ENCODE data around the gene AMMECR1L. TPM values are rescaled to one million over a fixed set of nuclear protein-coding genes. Genes with fewer than 3 reads are reported as not detected.

Gene AMMECR1L
- total RNA-seq, 1 donor from 2014 or later, result 29.7 TPM

GRCh38 chr2:127879899-127880298 is 5.9 kb downstream of the AMMECR1L start:
- TF ChIP-seq CTCF (IDR thresholded peaks at IDR 0.05; ENCODE audit: insufficient read depth, low read length, poor library complexity, severe bottlenecking), result no peak
- H3K27me3 ChIP-seq (ENCODE audit: control insufficient read depth, insufficient read depth, low read length), result no peaks in the 10 kb centered on the region
- H3K4me3 ChIP-seq (ENCODE audit: low read depth, low read length), result no peak overlapping the region
- H3K36me3 ChIP-seq (ENCODE audit: control insufficient read depth, insufficient read depth, low read length), result no peaks in the 10 kb centered on the region
- DNase-seq (ENCODE audit: low read depth), result no peak

DNA sequence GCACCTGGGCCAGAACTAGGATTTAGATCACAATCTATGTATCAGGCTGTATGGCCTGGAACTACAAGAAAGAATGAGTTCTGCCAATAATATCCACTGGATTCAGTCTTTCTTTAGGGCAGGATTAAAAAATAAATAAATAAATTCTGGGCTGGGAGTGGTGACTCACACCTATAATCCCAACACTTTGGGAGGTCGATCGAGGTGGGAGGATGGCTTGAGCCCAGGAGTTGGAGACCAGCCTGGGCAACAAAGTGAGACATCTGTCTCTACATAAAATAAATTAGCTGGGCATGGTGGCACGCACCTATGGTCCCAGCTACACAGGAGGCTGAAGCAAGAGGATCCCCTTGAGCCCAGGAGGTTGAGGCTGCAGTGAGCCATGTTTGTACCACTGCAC is 8.1 kb downstream of the AMMECR1L start:
- Histone ChIP-seq H3K27me3 (ENCODE audit: control insufficient read depth, insufficient read depth, low read length) (no peaks in the 10 kb centered on the region), H3K4me3 (ENCODE audit: low read depth, low read length) (no peak overlapping the region), H3K36me3 (ENCODE audit: control insufficient read depth, insufficient read depth, low read length) (no peaks in the 10 kb centered on the region)
- no peak for DNase-seq (ENCODE audit: low read depth)
- no peak for TF ChIP-seq CTCF (IDR thresholded peaks at IDR 0.05; ENCODE audit: insufficient read depth, low read length, poor library complexity, severe bottlenecking)

- Histone ChIP-seq H3K4me3 (ENCODE audit: low read depth, low read length) (no peak overlapping the region), H3K36me3 (ENCODE audit: control insufficient read depth, insufficient read depth, low read length) (no peaks in the 10 kb centered on the region), H3K27me3 (ENCODE audit: control insufficient read depth, insufficient read depth, low read length) (no peaks in the 10 kb centered on the region)
- TF ChIP-seq CTCF (IDR thresholded peaks at IDR 0.05; ENCODE audit: insufficient read depth, low read length, poor library complexity, severe bottlenecking), result no peak
- DNase-seq (ENCODE audit: low read depth), result no peak
Observed at GRCh38 chr2:127877136-127877535, 8.6 kb downstream of the AMMECR1L start.

GRCh38 chr2:127874378-127875269 is 11.1 kb downstream of the AMMECR1L start:
- no peak for DNase-seq (ENCODE audit: low read depth)
- H3K27me3 ChIP-seq (ENCODE audit: control insufficient read depth, insufficient read depth, low read length), result no peaks in the 10 kb centered on the region
- no peak overlapping the region for H3K4me3 ChIP-seq (ENCODE audit: low read depth, low read length)
- no peaks in the 10 kb centered on the region for H3K36me3 ChIP-seq (ENCODE audit: control insufficient read depth, insufficient read depth, low read length)
- no peak for TF ChIP-seq CTCF (IDR thresholded peaks at IDR 0.05; ENCODE audit: insufficient read depth, low read length, poor library complexity, severe bottlenecking)

DNA sequence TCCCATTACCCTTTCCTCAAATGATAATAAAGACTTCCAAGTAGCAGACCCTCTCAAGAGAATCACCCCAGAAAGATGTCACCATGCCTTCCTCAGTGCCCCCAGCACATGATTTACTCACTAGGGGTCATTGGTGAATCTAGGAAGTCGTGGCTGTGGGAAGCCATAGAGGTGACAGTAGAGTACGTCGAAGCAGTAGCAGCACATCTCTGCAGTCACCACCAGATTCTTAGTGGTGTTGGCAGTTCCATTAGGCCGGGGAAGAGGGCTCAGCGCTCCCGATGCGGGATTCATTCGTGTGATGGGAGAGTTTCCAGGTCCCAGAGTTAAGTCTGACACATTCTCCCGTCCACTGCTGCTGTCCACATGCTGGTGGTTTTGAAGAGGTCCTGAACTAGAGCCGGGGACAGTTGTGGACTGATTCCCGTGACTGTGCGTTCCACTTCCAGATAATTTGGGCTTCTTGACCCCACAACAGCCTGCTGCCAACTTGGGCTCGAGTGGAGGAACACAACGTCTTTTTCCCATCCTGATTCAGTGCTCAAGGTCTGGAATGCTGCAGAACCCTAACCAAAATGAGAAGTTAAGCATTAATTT is 12.0 kb downstream of the AMMECR1L start:
- H3K27me3 ChIP-seq (ENCODE audit: control insufficient read depth, insufficient read depth, low read length), result no peaks in the 10 kb centered on the region
- no peak for TF ChIP-seq CTCF (IDR thresholded peaks at IDR 0.05; ENCODE audit: insufficient read depth, low read length, poor library complexity, severe bottlenecking)
- H3K36me3 ChIP-seq (ENCODE audit: control insufficient read depth, insufficient read depth, low read length), result no peaks in the 10 kb centered on the region
- no peak for DNase-seq (ENCODE audit: low read depth)
- H3K4me3 ChIP-seq (ENCODE audit: low read depth, low read length), result no peak overlapping the region
